Kidney (tissue), 14 donors: ENCODE data around the gene MAB21L3. TPM values are rescaled to one million over a fixed set of nuclear protein-coding genes. Genes with fewer than 3 reads are reported as not detected.

ENCODE experiments used
- DNase-seq, 5 donors: peaks; one replicate each; pipeline ENCODE4 v3.0.0-alpha.2; 2013 to 2020
- FAIRE-seq: peaks from 2 replicates; lab custom pipeline; 2012; peaks lifted over from hg19 to GRCh38; lab: Jason Lieb, UNC
- H3K27ac ChIP-seq, 2 donors: one replicate each; pipeline ENCODE4 v1.7.0; 2013; ENCODE audit warnings: low read depth in 2 of 2, low read length in 2 of 2, inconsistent platforms in 1 of 2
- H3K27me3 ChIP-seq: one replicate; pipeline ENCODE4 v1.7.1; 2013; ENCODE audit warnings: low read length, inconsistent platforms; ENCODE audit not compliant: control insufficient read depth, insufficient read depth
- H3K36me3 ChIP-seq, 3 donors: one replicate each; pipeline versions ENCODE4 v1.7.0 to v1.7.1; 2013; ENCODE audit warnings: low read length in 3 of 3, control low read depth in 1 of 3, inconsistent platforms in 1 of 3; ENCODE audit not compliant: insufficient read depth in 3 of 3, control insufficient read depth in 2 of 3
- H3K4me1 ChIP-seq, 3 donors: one replicate each; pipeline versions ENCODE4 v1.7.0 to v1.7.1; 2013; ENCODE audit warnings: low read length in 3 of 3, inconsistent platforms in 1 of 3, low read depth in 1 of 3; ENCODE audit not compliant: control insufficient read depth in 2 of 3, insufficient read depth in 2 of 3
- H3K4me3 ChIP-seq, 3 donors: one replicate each; pipeline versions ENCODE4 v1.7.0 to v1.8.1; 2013; ENCODE audit warnings: low read length in 3 of 3, control low read depth in 1 of 3, inconsistent platforms in 1 of 3
- H3K9ac ChIP-seq, 3 donors: one replicate each; pipeline versions ENCODE4 v1.7.0 to v1.7.1; 2013; ENCODE audit warnings: low read length in 3 of 3, control low read depth in 1 of 3, inconsistent platforms in 1 of 3
- H3K9me3 ChIP-seq, 3 donors: one replicate each; pipeline versions ENCODE4 v1.7.0 to v1.7.1; 2013; ENCODE audit warnings: low read length in 3 of 3, control low read depth in 1 of 3, inconsistent platforms in 1 of 3; ENCODE audit not compliant: control insufficient read depth in 2 of 3, insufficient read depth in 1 of 3
- CTCF ChIP-seq: IDR thresholded peaks from 3 replicates; pipeline ENCODE4 v1.5.1; 2012; ENCODE audit warnings: mild to moderate bottlenecking, moderate library complexity, borderline replicate concordance; ENCODE audit not compliant: insufficient read depth; ENCODE audit errors: extremely low read depth
- intact Hi-C: fragments of 100-400 bp; cut with DNase I; formaldehyde crosslinking; loops from one replicate; pipeline ENCODE4 v1.11.1; 2022
- polyA plus RNA-seq: library from polyadenylated mRNA; stranded (reverse); fragments of 350-450 nt; fragmentation: Illumina TruSeq; extraction: RNeasy Lipid Tissue Mini Kit (QIAGEN cat#74804); gene quantifications from one replicate; pipeline ENCODE4 v1.2.3, GENCODE V29; 2014; ENCODE audit warnings: low read depth, low replicate concordance; ENCODE audit not compliant: insufficient read depth
- total RNA-seq: library from RNA; stranded (reverse); fragmentation: NEBNext Ultra II Directional; extraction: Animal tissue kit (Norgen Biotek cat#: 25700); gene quantifications from one replicate; pipeline ENCODE4 v1.2.1, GENCODE V29; 2021
- donor health status: control.
- donor health status: control.
- donor health status: control.
- donor health status: control.
- donor health status: control.
- donor health status: DM: yes; HTN: yes; CAD: no.
- donor health status: Normal renal cell carcinoma (clear cell type).

MAB21L3 gene
- total and polyA plus RNA-seq, 2 donors from 2014 or later = 0.24 to 2.9 TPM

- no peak for DNase-seq
- FAIRE-seq = no peak
- H3K36me3 ChIP-seq = no peaks in the 10 kb centered on the region
- intact Hi-C loops = no loop called here
- no peak overlapping the region for H3K9ac ChIP-seq
- H3K27me3 ChIP-seq = no peaks in the 10 kb centered on the region
- no peak overlapping the region for H3K4me3 ChIP-seq
- H3K9me3 ChIP-seq = no peaks in the 10 kb centered on the region
- no peak overlapping the region for H3K27ac ChIP-seq
- H3K4me1 ChIP-seq = no peaks in the 10 kb centered on the region
- no peak for TF ChIP-seq CTCF
These were observed 19.2 kb downstream of the MAB21L3 start for GRCh38 chr1:116130356-116130755.

- H3K27me3 ChIP-seq = no peaks in the 10 kb centered on the region
- no peaks in the 10 kb centered on the region for H3K36me3 ChIP-seq
- FAIRE-seq (no peak), DNase-seq (no peak)
- H3K4me3 ChIP-seq = no peak overlapping the region
- H3K4me1 ChIP-seq = no peaks in the 10 kb centered on the region
- intact Hi-C loops = no loop called here
- no peaks in the 10 kb centered on the region for H3K9me3 ChIP-seq
- H3K27ac ChIP-seq = no peak overlapping the region
- no peak overlapping the region for H3K9ac ChIP-seq
- TF ChIP-seq CTCF = no peak
These were observed 20.0 kb downstream of the MAB21L3 start for GRCh38 chr1:116131170-116131569.

GRCh38 chr1:116131866-116132605, 20.8 kb downstream of the MAB21L3 start:
- H3K36me3 ChIP-seq = no peaks in the 10 kb centered on the region
- H3K27me3 ChIP-seq = no peaks in the 10 kb centered on the region
- FAIRE-seq (no peak), DNase-seq (no peak)
- no peak overlapping the region for H3K9ac ChIP-seq
- intact Hi-C loops = no loop called here
- no peak overlapping the region for H3K27ac ChIP-seq
- H3K4me1 ChIP-seq = no peaks in the 10 kb centered on the region
- TF ChIP-seq CTCF = no peak
- no peaks in the 10 kb centered on the region for H3K9me3 ChIP-seq
- H3K4me3 ChIP-seq = no peak overlapping the region
